ENCODE results near the gene CLRN3. TPM values are rescaled to one million over a fixed set of nuclear protein-coding genes. Genes with fewer than 3 reads are reported as not detected.

CLRN3 gene
- total and polyA plus RNA-seq, 9 of the 15 experiments (the other 6 are each of a cell fraction or from before 2014, with no cell fraction given): not detected

GRCh38 chr10:127848226-127848625 is 44.5 kb downstream of the CLRN3 start:
- H3K4me1 ChIP-seq (replicated peaks in 1 of 2; ENCODE audit: control insufficient read depth in 2 of 2, insufficient read depth in 2 of 2, low read length in 2 of 2): no peaks in the 10 kb centered on the region
- no peak overlapping the region for H3K4me2 ChIP-seq (ENCODE audit: insufficient read depth, low read length)
- ChIA-PET POLR2A (no interaction called here), CTCF (ENCODE audit: low intra/inter-chr PET ratio) (no interaction called here)
- intact Hi-C loops (cut with micrococcal nuclease): no loop called here
- no TSS peak for BruUV-seq (replicated peaks)
- no peak for ATAC-seq
- TF ChIP-seq RBBP5 (IDR thresholded peaks at IDR 0.05; ENCODE audit: borderline replicate concordance, insufficient read depth, low read length, poor library complexity, severe bottlenecking) (no peak), ZBTB34 (CRISPR knock-in tag; IDR thresholded peaks at IDR 0.05) (no peak), GTF3C2 (IDR thresholded peaks at IDR 0.05; ENCODE audit: borderline replicate concordance, extremely low read depth, insufficient read length) (no peak), BRD4 (IDR thresholded peaks at IDR 0.05) (no peak), HMG20A (CRISPR knock-in tag; conservative IDR thresholded peaks at IDR 0.05) (no peak), FOXO4 (CRISPR knock-in tag; IDR thresholded peaks at IDR 0.05) (no peak), GTF2F1 (IDR thresholded peaks at IDR 0.05; ENCODE audit: low read depth, low read length) (no peak), POLR2AphosphoS2 (IDR thresholded peaks at IDR 0.05; ENCODE audit: low read length) (no peak), ZNF57 (CRISPR knock-in tag; IDR thresholded peaks at IDR 0.05) (no peak), HSF4 (CRISPR knock-in tag; IDR thresholded peaks at IDR 0.05; ENCODE audit: borderline replicate concordance) (no peak), ZNF133 (CRISPR knock-in tag; IDR thresholded peaks at IDR 0.05) (no peak), TRIM28 (IDR thresholded peaks at IDR 0.05) (no peak), HMGXB4 (CRISPR knock-in tag; IDR thresholded peaks at IDR 0.05) (no peak), POLR3G (IDR thresholded peaks at IDR 0.05; ENCODE audit: extremely low read depth, insufficient read length, insufficient replicate concordance) (no peak), FIP1L1 (IDR thresholded peaks at IDR 0.05; ENCODE audit: low read depth, low read length, poor library complexity, severe bottlenecking) (no peak), PHB (CRISPR knock-in tag; IDR thresholded peaks at IDR 0.05) (no peak), BCOR (IDR thresholded peaks at IDR 0.05) (no peak)
- no peak overlapping the region for H3K27ac ChIP-seq (ENCODE audit: extremely low read depth, low read depth, low read length)
- no peaks in the 10 kb centered on the region for H3K9me3 ChIP-seq (replicated peaks; ENCODE audit: control insufficient read depth, insufficient read depth, low read depth, low read length)
- H2AFZ ChIP-seq (ENCODE audit: low read depth, low read length): no peak overlapping the region
- no peaks in the 10 kb centered on the region for H3K79me2 ChIP-seq (ENCODE audit: control insufficient read depth, insufficient read depth, low read length)
- H3K9ac ChIP-seq (ENCODE audit: insufficient read depth in 1 of 2, low read depth in 2 of 2, low read length in 2 of 2): no peak overlapping the region
- H3K4me3 ChIP-seq: no peak overlapping the region
- H3K9me1 ChIP-seq (ENCODE audit: control insufficient read depth, insufficient read depth, low read length): no peaks in the 10 kb centered on the region
- in situ Hi-C loops (cut with MboI): no loop called here
- FAIRE-seq: no peak
- no peaks in the 10 kb centered on the region for H3K36me3 ChIP-seq (ENCODE audit: control insufficient read depth, insufficient read depth, low read length)
- no peaks in the 10 kb centered on the region for H4K20me1 ChIP-seq (replicated peaks; ENCODE audit: control insufficient read depth, insufficient read depth, low read length)
- no peaks in the 10 kb centered on the region for H3K27me3 ChIP-seq (ENCODE audit: control insufficient read depth in 2 of 2, insufficient read depth in 2 of 2, low read length in 2 of 2)
- DNase-seq (ENCODE audit: extremely low read depth in 1 of 4, low spot score in 3 of 4): no peak
- WGBS (ENCODE audit: insufficient coverage, low coverage, missing lambda C conversion rate): no CpG with 5 or more reads among the region's 6 CpGs
